GM23338 (cell line): ENCODE data around the gene ZFYVE28. TPM values are rescaled to one million over a fixed set of nuclear protein-coding genes. Genes with fewer than 3 reads are reported as not detected.
A peak's percentile ranks its signal among the peaks of the same experiment; 100 is the strongest.

Source experiments
- ATAC-seq: fragments of 200-7000 bp; cut with Tn5 transposase; 3 replicates; pipeline ENCODE4 v1.9.1; 2020
- DNase-seq: peaks from one replicate; pipeline ENCODE4 v3.0.0-alpha.2; 2015; ENCODE audit warnings: low spot score
- H2AFZ ChIP-seq: fragments of 200-600 bp; sonication (generic); 2 replicates; pipeline ENCODE4 v1.8.0; 2016; ENCODE audit warnings: antibody characterized with exemption, mild to moderate bottlenecking, moderate library complexity
- H3F3A ChIP-seq: fragments of 200-600 bp; sonication (generic); replicated peaks from 2 replicates; pipeline ENCODE4 v1.8.0; 2017; ENCODE audit warnings: antibody characterized with exemption, mixed run types, low read depth
- H3K27ac ChIP-seq: fragments of 200-600 bp; sonication (generic); 2 replicates; pipeline ENCODE4 v1.6.1; 2016; ENCODE audit warnings: low read depth
- H3K27me3 ChIP-seq: fragments of 200-600 bp; sonication (generic); 2 replicates; pipeline ENCODE4 v1.8.0; 2016; ENCODE audit warnings: mild to moderate bottlenecking, mixed run types, moderate library complexity; ENCODE audit not compliant: insufficient read depth
- H3K36me3 ChIP-seq: fragments of 200-600 bp; sonication (generic); 2 replicates; pipeline ENCODE4 v1.8.0; 2016; ENCODE audit warnings: mild to moderate bottlenecking; ENCODE audit not compliant: insufficient read depth
- H3K4me1 ChIP-seq: fragments of 200-600 bp; sonication (generic); 2 replicates; pipeline ENCODE4 v1.8.0; 2016; ENCODE audit warnings: mild to moderate bottlenecking, moderate library complexity; ENCODE audit not compliant: insufficient read depth
- H3K4me2 ChIP-seq: fragments of 200-600 bp; sonication (generic); 2 replicates; pipeline ENCODE4 v1.7.1; 2017; ENCODE audit warnings: mixed run types
- H3K4me3 ChIP-seq: fragments of 200-600 bp; sonication (generic); 2 replicates; pipeline ENCODE4 v1.6.1; 2016; ENCODE audit warnings: mixed run types
- H3K79me2 ChIP-seq: fragments of 200-600 bp; sonication (generic); replicated peaks from 2 replicates; pipeline ENCODE4 v1.8.0; 2017; ENCODE audit warnings: mild to moderate bottlenecking; ENCODE audit not compliant: insufficient read depth
- H3K9me2 ChIP-seq: fragments of 200-600 bp; sonication (generic); 2 replicates; pipeline ENCODE4 v1.8.0; 2017; ENCODE audit not compliant: insufficient read depth
- H4K20me1 ChIP-seq: fragments of 200-600 bp; sonication (generic); replicated peaks from 2 replicates; pipeline ENCODE4 v1.8.0; 2017; ENCODE audit warnings: mild to moderate bottlenecking; ENCODE audit not compliant: insufficient read depth
- H3K27ac Mint-ChIP-seq: 2 replicates; pipeline ENCODE4 v1.8.0; 2020; ENCODE audit warnings: inconsistent platforms, mild to moderate bottlenecking, moderate library complexity, mixed read lengths
- H3K27me3 Mint-ChIP-seq: 3 replicates; pipeline ENCODE4 v1.8.0; 2022; ENCODE audit warnings: low read depth, mild to moderate bottlenecking, moderate library complexity, mixed read lengths, inconsistent platforms; ENCODE audit not compliant: insufficient read depth, poor library complexity
- H3K36me3 Mint-ChIP-seq: 3 replicates; pipeline ENCODE4 v1.8.0; 2021; ENCODE audit warnings: low read depth, mild to moderate bottlenecking, inconsistent platforms, moderate library complexity, mixed read lengths
- H3K4me1 Mint-ChIP-seq: 3 replicates; pipeline ENCODE4 v1.8.0; 2020; ENCODE audit warnings: mild to moderate bottlenecking, inconsistent platforms, mixed read lengths
- H3K4me3 Mint-ChIP-seq: 3 replicates; pipeline ENCODE4 v1.8.0; 2021; ENCODE audit warnings: moderate library complexity, mild to moderate bottlenecking, inconsistent platforms, mixed read lengths
- H3K9me3 Mint-ChIP-seq: 3 replicates; pipeline ENCODE4 v1.8.0; 2020; ENCODE audit warnings: moderate library complexity, mild to moderate bottlenecking, inconsistent platforms, mixed read lengths
- CREB1 ChIP-seq: fragments of 250-450 bp; sonication (Bioruptor Pico); IDR thresholded peaks from 2 replicates; pipeline ENCODE4 v1.5.0; 2020; ENCODE audit warnings: low read depth, mild to moderate bottlenecking, moderate library complexity
- EZH2 ChIP-seq: fragments of 200-600 bp; sonication (generic); IDR thresholded peaks from one replicate; pipeline ENCODE4 v1.8.0; 2017; ENCODE audit warnings: antibody characterized with exemption, mild to moderate bottlenecking, low read depth; ENCODE audit not compliant: unreplicated experiment
- EZH2phosphoT487 ChIP-seq: fragments of 200-600 bp; sonication (generic); IDR thresholded peaks from one replicate; pipeline ENCODE4 v1.8.1; 2018; ENCODE audit warnings: antibody characterized with exemption; ENCODE audit not compliant: unreplicated experiment
- JUNB ChIP-seq: IDR thresholded peaks from one replicate; pipeline ENCODE4 v1.6.1; 2016; ENCODE audit warnings: antibody characterized with exemption; ENCODE audit not compliant: unreplicated experiment
- POLR2AphosphoS5 ChIP-seq: IDR thresholded peaks from 2 replicates; pipeline ENCODE4 v1.6.1; 2016; ENCODE audit warnings: antibody characterized with exemption, low read depth
- ZNF114 ChIP-seq: fragments of 250-450 bp; sonication (Bioruptor Pico); IDR thresholded peaks from 2 replicates; pipeline ENCODE4 v1.5.0; 2020; ENCODE audit warnings: mild to moderate bottlenecking, moderate library complexity
- ZNF331 ChIP-seq: fragments of 250-450 bp; sonication (Bioruptor Pico); IDR thresholded peaks from 2 replicates; pipeline ENCODE4 v1.5.0; 2020; ENCODE audit warnings: low read depth, mild to moderate bottlenecking, moderate library complexity
- polyA plus RNA-seq: library from polyadenylated mRNA; unstranded; fragments of >200 nt; fragmentation: Nextera tagmentation; extraction: Ambion mirVana; gene quantifications from 2 replicates; pipeline ENCODE4 v1.2.1, GENCODE V29; 2016
- total RNA-seq: library from RNA; depleted of rRNA; stranded (reverse); fragments of >200 nt; shearing (Covaris generic); gene quantifications from 2 replicates; pipeline ENCODE4 v1.2.3, GENCODE V29; 2014
- TF ChIP-seq, protein P1 (sequence below): fragments of 250-450 bp; sonication (Bioruptor Pico); IDR thresholded peaks from 2 replicates; pipeline ENCODE4 v1.5.0; 2020; ENCODE audit warnings: mild to moderate bottlenecking, moderate library complexity
- TF ChIP-seq, protein P2 (sequence below), 2 experiments: fragments of 200-600 bp in 1 of 2; sonication (generic) in 1 of 2; conservative IDR thresholded peaks; 2 replicates each; pipeline versions ENCODE4 v1.5.1 to v1.6.1; 2016 to 2017; ENCODE audit warnings: antibody characterized with exemption in 2 of 2, low read depth in 2 of 2, mild to moderate bottlenecking in 2 of 2, moderate library complexity in 1 of 2
- TF ChIP-seq, protein P3 (sequence below): IDR thresholded peaks from 2 replicates; pipeline ENCODE4 v1.6.1; 2016; ENCODE audit warnings: antibody characterized with exemption
- TF ChIP-seq, protein P4 (sequence below): IDR thresholded peaks from one replicate; pipeline ENCODE4 v1.6.1; 2018; ENCODE audit warnings: antibody characterized with exemption; ENCODE audit not compliant: unreplicated experiment

Gene ZFYVE28
- total and polyA plus RNA-seq, 2 experiments from 2014 or later, result 2.6 to 4.6 TPM

DNA sequence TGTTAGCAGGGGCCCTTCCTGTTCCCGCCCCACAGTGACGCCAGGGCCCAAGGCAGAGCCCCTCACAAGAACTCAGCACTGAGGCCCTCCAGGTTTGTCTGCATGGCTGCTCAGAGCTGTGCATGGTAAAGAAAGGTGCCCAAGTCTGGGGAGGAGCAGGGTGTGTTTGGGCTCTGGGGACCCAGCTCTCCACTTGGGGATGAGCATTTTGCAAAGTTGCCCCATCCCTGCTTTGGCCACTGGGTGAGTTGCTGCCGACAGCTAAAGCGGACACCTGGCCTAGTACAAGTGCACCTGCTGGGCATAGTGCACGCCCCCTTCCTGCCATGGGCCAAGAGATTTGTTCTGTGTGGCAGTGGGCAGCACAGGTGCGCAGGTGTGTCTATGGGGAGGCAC, 154.5 kb downstream of the ZFYVE28 start (continued):
- TF ChIP-seq, protein P1, sequence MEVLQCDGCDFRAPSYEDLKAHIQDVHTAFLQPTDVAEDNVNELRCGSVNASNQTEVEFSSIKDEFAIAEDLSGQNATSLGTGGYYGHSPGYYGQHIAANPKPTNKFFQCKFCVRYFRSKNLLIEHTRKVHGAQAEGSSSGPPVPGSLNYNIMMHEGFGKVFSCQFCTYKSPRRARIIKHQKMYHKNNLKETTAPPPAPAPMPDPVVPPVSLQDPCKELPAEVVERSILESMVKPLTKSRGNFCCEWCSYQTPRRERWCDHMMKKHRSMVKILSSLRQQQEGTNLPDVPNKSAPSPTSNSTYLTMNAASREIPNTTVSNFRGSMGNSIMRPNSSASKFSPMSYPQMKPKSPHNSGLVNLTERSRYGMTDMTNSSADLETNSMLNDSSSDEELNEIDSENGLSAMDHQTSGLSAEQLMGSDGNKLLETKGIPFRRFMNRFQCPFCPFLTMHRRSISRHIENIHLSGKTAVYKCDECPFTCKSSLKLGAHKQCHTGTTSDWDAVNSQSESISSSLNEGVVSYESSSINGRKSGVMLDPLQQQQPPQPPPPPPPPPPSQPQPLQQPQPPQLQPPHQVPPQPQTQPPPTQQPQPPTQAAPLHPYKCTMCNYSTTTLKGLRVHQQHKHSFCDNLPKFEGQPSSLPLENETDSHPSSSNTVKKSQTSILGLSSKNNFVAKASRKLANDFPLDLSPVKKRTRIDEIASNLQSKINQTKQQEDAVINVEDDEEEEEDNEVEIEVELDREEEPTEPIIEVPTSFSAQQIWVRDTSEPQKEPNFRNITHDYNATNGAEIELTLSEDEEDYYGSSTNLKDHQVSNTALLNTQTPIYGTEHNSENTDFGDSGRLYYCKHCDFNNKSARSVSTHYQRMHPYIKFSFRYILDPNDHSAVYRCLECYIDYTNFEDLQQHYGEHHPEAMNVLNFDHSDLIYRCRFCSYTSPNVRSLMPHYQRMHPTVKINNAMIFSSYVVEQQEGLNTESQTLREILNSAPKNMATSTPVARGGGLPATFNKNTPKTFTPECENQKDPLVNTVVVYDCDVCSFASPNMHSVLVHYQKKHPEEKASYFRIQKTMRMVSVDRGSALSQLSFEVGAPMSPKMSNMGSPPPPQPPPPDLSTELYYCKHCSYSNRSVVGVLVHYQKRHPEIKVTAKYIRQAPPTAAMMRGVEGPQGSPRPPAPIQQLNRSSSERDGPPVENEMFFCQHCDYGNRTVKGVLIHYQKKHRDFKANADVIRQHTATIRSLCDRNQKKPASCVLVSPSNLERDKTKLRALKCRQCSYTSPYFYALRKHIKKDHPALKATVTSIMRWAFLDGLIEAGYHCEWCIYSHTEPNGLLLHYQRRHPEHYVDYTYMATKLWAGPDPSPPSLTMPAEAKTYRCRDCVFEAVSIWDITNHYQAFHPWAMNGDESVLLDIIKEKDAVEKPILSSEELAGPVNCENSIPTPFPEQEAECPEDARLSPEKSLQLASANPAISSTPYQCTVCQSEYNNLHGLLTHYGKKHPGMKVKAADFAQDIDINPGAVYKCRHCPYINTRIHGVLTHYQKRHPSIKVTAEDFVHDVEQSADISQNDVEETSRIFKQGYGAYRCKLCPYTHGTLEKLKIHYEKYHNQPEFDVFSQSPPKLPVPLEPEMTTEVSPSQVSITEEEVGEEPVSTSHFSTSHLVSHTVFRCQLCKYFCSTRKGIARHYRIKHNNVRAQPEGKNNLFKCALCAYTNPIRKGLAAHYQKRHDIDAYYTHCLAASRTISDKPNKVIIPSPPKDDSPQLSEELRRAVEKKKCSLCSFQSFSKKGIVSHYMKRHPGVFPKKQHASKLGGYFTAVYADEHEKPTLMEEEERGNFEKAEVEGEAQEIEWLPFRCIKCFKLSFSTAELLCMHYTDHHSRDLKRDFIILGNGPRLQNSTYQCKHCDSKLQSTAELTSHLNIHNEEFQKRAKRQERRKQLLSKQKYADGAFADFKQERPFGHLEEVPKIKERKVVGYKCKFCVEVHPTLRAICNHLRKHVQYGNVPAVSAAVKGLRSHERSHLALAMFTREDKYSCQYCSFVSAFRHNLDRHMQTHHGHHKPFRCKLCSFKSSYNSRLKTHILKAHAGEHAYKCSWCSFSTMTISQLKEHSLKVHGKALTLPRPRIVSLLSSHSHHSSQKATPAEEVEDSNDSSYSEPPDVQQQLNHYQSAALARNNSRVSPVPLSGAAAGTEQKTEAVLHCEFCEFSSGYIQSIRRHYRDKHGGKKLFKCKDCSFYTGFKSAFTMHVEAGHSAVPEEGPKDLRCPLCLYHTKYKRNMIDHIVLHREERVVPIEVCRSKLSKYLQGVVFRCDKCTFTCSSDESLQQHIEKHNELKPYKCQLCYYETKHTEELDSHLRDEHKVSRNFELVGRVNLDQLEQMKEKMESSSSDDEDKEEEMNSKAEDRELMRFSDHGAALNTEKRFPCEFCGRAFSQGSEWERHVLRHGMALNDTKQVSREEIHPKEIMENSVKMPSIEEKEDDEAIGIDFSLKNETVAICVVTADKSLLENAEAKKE (CRISPR knock-in tag), result no peak
- no peak for TF ChIP-seq ZNF114 (CRISPR knock-in tag)
- TF ChIP-seq CREB1, result no peak

DNA sequence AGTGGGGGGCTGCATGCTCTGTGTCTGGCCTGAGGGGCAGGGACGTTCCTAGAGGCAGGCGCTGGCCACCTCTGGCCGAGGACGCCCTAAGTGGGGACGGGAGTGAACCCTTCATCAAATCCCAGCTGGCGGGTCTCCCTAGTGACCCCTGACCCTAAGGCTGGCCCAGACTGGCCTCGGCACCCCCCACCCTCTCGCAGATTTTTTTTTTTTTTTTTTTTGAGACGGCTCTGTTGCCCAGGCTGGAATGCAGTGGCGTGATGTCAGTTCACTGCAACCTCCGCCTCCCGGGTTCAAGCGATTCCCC, 155.5 kb downstream of the ZFYVE28 start:
- Histone ChIP-seq H2AFZ (0 out of 2 replicates have a peak overlapping the region, but pooled peaks have one; percentile 38), H3K4me1 (no peaks in the 10 kb centered on the region)
- H3K4me3 Mint-ChIP-seq, result peak overlapping the region; percentile 69

More for the DNA sequence above, 155.5 kb downstream of the ZFYVE28 start:
- Histone ChIP-seq H3K4me3 (peak overlapping the region; percentile 69), H3K27me3 (0 out of 2 replicates have a peak, but pooled peaks cover 4% of the 10 kb centered on the region), H3K79me2 (no peaks in the 10 kb centered on the region), H3F3A (no peaks in the 10 kb centered on the region), H3K27ac (0 out of 2 replicates have a peak overlapping the region, but pooled peaks have one; percentile 63), H3K9me2 (no peaks in the 10 kb centered on the region), H4K20me1 (no peaks in the 10 kb centered on the region), H3K36me3 (no peaks in the 10 kb centered on the region), H3K4me2 (peak overlapping the region; percentile 89)
- DNase-seq (no peak), ATAC-seq (no peak)
- H3K27me3 Mint-ChIP-seq, result peaks cover 3% of the 10 kb centered on the region
- TF ChIP-seq, protein P2, sequence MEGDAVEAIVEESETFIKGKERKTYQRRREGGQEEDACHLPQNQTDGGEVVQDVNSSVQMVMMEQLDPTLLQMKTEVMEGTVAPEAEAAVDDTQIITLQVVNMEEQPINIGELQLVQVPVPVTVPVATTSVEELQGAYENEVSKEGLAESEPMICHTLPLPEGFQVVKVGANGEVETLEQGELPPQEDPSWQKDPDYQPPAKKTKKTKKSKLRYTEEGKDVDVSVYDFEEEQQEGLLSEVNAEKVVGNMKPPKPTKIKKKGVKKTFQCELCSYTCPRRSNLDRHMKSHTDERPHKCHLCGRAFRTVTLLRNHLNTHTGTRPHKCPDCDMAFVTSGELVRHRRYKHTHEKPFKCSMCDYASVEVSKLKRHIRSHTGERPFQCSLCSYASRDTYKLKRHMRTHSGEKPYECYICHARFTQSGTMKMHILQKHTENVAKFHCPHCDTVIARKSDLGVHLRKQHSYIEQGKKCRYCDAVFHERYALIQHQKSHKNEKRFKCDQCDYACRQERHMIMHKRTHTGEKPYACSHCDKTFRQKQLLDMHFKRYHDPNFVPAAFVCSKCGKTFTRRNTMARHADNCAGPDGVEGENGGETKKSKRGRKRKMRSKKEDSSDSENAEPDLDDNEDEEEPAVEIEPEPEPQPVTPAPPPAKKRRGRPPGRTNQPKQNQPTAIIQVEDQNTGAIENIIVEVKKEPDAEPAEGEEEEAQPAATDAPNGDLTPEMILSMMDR (conservative IDR thresholded peaks at IDR 0.05; ENCODE audit: low read depth in 2 of 2), result no peak
- TF ChIP-seq, protein P3, sequence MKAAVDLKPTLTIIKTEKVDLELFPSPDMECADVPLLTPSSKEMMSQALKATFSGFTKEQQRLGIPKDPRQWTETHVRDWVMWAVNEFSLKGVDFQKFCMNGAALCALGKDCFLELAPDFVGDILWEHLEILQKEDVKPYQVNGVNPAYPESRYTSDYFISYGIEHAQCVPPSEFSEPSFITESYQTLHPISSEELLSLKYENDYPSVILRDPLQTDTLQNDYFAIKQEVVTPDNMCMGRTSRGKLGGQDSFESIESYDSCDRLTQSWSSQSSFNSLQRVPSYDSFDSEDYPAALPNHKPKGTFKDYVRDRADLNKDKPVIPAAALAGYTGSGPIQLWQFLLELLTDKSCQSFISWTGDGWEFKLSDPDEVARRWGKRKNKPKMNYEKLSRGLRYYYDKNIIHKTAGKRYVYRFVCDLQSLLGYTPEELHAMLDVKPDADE, result no peak
- no peak for TF ChIP-seq ZNF331
- TF ChIP-seq, protein P4, sequence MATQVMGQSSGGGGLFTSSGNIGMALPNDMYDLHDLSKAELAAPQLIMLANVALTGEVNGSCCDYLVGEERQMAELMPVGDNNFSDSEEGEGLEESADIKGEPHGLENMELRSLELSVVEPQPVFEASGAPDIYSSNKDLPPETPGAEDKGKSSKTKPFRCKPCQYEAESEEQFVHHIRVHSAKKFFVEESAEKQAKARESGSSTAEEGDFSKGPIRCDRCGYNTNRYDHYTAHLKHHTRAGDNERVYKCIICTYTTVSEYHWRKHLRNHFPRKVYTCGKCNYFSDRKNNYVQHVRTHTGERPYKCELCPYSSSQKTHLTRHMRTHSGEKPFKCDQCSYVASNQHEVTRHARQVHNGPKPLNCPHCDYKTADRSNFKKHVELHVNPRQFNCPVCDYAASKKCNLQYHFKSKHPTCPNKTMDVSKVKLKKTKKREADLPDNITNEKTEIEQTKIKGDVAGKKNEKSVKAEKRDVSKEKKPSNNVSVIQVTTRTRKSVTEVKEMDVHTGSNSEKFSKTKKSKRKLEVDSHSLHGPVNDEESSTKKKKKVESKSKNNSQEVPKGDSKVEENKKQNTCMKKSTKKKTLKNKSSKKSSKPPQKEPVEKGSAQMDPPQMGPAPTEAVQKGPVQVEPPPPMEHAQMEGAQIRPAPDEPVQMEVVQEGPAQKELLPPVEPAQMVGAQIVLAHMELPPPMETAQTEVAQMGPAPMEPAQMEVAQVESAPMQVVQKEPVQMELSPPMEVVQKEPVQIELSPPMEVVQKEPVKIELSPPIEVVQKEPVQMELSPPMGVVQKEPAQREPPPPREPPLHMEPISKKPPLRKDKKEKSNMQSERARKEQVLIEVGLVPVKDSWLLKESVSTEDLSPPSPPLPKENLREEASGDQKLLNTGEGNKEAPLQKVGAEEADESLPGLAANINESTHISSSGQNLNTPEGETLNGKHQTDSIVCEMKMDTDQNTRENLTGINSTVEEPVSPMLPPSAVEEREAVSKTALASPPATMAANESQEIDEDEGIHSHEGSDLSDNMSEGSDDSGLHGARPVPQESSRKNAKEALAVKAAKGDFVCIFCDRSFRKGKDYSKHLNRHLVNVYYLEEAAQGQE, result no peak
- no peak for TF ChIP-seq EZH2phosphoT487
- TF ChIP-seq EZH2, result no peak
- TF ChIP-seq JUNB, result no peak
- TF ChIP-seq POLR2AphosphoS5, result no peak
- TF ChIP-seq CREB1, result no peak
- no peak overlapping the region for H3K27ac Mint-ChIP-seq
- H3K36me3 Mint-ChIP-seq, result no peaks in the 10 kb centered on the region
- no peaks in the 10 kb centered on the region for H3K9me3 Mint-ChIP-seq
- peaks cover 13% of the 10 kb centered on the region; the same call in 2 of the 3 replicates for H3K4me1 Mint-ChIP-seq
